ENCODE data around the gene ZNF662. TPM values are rescaled to one million over a fixed set of nuclear protein-coding genes. Genes with fewer than 3 reads are reported as not detected.

ZNF662 gene
- total and polyA plus RNA-seq, 2 of the 8 experiments (the other 6 are each of a cell fraction or from before 2014, with no cell fraction given) = 0.03 TPM; not detected in 1

DNA sequence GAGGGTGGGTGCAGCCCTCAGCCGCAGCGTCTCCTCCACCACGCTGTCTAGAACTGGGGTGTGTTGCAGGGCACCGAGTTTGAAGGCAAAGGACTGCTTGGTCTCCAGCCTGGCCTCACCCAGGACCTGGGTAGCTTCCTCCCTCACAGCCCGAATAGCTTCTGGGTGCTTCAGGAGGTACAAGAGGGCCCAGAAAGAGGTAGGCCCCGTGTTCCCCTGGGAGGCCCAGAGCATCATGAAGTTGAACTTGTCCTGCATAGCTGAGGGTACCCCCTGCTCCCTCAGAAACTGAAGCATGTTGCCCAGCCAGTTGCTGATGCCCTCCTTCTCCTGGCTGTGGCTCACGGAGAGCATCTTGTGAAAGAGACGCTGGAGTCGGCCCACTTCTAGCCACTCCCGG, 31.2 kb upstream of the ZNF662 start:
- H3K56ac ChIP-seq (replicated peaks; ENCODE audit: insufficient read length, low read depth, low read length) = no peak overlapping the region
- FAIRE-seq (no peak), DNase-seq (ENCODE audit: low read depth in 1 of 2, low spot score in 2 of 2) (no peak)
- H2BK20ac ChIP-seq (ENCODE audit: low read length) = no peak overlapping the region
- ChIA-PET POLR2A (ENCODE audit: partially characterized antibody) (no interaction called here), CTCF (ENCODE audit: partially characterized antibody) (interaction anchor here (1.6 kb wide), 1 partner anchor 23 kb away, joined by 5 read pairs; no protein-coding TSS in a partner anchor)
- no peaks in the 10 kb centered on the region for H3K4me1 ChIP-seq (replicated peaks in 1 of 4; ENCODE audit: control insufficient read depth in 3 of 4, insufficient read depth in 4 of 4, low read length in 3 of 4)
- no peak overlapping the region for H4K8ac ChIP-seq (ENCODE audit: extremely low read depth, insufficient read depth, low read length)
- no peak overlapping the region for H3K9ac ChIP-seq (replicated peaks in 1 of 4; ENCODE audit: extremely low read depth in 1 of 4, low read depth in 3 of 4, low read length in 3 of 4)
- H3K23me2 ChIP-seq (ENCODE audit: low read depth, low read length) = no peaks in the 10 kb centered on the region; the same call in 1 of the 2 replicates
- H3K4me2 ChIP-seq (ENCODE audit: insufficient read depth in 1 of 2, low read depth in 2 of 2, low read length in 2 of 2) = no peak overlapping the region
- TF ChIP-seq SIRT6 (IDR thresholded peaks at IDR 0.05; ENCODE audit: low read length) (no peak), EGR1 (IDR thresholded peaks at IDR 0.05; ENCODE audit: borderline replicate concordance, low read depth, low read length) (no peak)
- no peak overlapping the region for H4K91ac ChIP-seq (replicated peaks; ENCODE audit: insufficient read length, low read length)
- no peak overlapping the region for H2BK15ac ChIP-seq (ENCODE audit: low read length)
- H3K14ac ChIP-seq (ENCODE audit: insufficient read length) = no peak overlapping the region
- no peak overlapping the region for H4K5ac ChIP-seq (ENCODE audit: insufficient read length, low read depth, low read length)
- H2BK12ac ChIP-seq (ENCODE audit: low read depth, low read length) = no peak overlapping the region
- H3K79me2 ChIP-seq (ENCODE audit: control insufficient read depth in 1 of 2, insufficient read depth in 2 of 2, low read length in 2 of 2) = no peaks in the 10 kb centered on the region
- no peak overlapping the region for H2AK5ac ChIP-seq (ENCODE audit: low read depth, low read length)
- H4K20me1 ChIP-seq (replicated peaks in 1 of 2; ENCODE audit: control insufficient read depth in 1 of 2, insufficient read depth in 2 of 2, low read length in 2 of 2) = no peaks in the 10 kb centered on the region
- H3K36me3 ChIP-seq (ENCODE audit: control insufficient read depth in 2 of 4, insufficient read depth in 4 of 4, low read length in 3 of 4) = no peaks in the 10 kb centered on the region
- no peaks in the 10 kb centered on the region for H3K9me3 ChIP-seq (ENCODE audit: insufficient read depth in 2 of 2, low read depth in 1 of 2, low read length in 1 of 2)
- no peak overlapping the region for H3K23ac ChIP-seq (ENCODE audit: insufficient read length)
- 88% methylated on average over 10 of the region's 10 CpGs; no CpG with 5 or more reads in 1 of the 2 experiments for WGBS, 2 experiments (ENCODE audit: extremely low coverage in 1 of 2, insufficient coverage in 1 of 2, insufficient read length in 1 of 2, insufficient replicate concordance in 2 of 2, low coverage in 1 of 2, low lambda C conversion rate in 2 of 2, missing lambda C conversion rate in 1 of 2)
- H3K27ac ChIP-seq (ENCODE audit: low read depth, low read length) = no peak overlapping the region
- H2BK5ac ChIP-seq (ENCODE audit: low read depth, low read length) = no peak overlapping the region
- no peak overlapping the region for H2AFZ ChIP-seq (ENCODE audit: low read length)
- H3K27me3 ChIP-seq (replicated peaks in 1 of 4; ENCODE audit: control insufficient read depth in 3 of 4, extremely low read depth in 1 of 4, insufficient read depth in 3 of 4, low read length in 3 of 4) = peaks cover 0 to 2% (median under 1%) of the 10 kb centered on the region in 4 experiments; a peak in 2 of 7 replicates
- H3K4ac ChIP-seq (replicated peaks; ENCODE audit: insufficient read length, low read depth, low read length) = no peak overlapping the region
- no peak overlapping the region for H2BK120ac ChIP-seq (replicated peaks; ENCODE audit: low read depth, low read length)
- no peak overlapping the region for H3K4me3 ChIP-seq (ENCODE audit: extremely low read depth in 1 of 4, insufficient read depth in 2 of 4, low read depth in 3 of 4, low read length in 4 of 4)
- H3K79me1 ChIP-seq (ENCODE audit: low read depth, low read length) = no peaks in the 10 kb centered on the region
- no peak overlapping the region for H3K18ac ChIP-seq (ENCODE audit: extremely low read depth, low read length)
